ENCODE results near the gene TMC6.
"Not testable (repeated sequence)": the region's sequence is repeated elsewhere in the genome, so short reads cannot be mapped to it uniquely, and the experiment has no call there.

Gene TMC6

DNA sequence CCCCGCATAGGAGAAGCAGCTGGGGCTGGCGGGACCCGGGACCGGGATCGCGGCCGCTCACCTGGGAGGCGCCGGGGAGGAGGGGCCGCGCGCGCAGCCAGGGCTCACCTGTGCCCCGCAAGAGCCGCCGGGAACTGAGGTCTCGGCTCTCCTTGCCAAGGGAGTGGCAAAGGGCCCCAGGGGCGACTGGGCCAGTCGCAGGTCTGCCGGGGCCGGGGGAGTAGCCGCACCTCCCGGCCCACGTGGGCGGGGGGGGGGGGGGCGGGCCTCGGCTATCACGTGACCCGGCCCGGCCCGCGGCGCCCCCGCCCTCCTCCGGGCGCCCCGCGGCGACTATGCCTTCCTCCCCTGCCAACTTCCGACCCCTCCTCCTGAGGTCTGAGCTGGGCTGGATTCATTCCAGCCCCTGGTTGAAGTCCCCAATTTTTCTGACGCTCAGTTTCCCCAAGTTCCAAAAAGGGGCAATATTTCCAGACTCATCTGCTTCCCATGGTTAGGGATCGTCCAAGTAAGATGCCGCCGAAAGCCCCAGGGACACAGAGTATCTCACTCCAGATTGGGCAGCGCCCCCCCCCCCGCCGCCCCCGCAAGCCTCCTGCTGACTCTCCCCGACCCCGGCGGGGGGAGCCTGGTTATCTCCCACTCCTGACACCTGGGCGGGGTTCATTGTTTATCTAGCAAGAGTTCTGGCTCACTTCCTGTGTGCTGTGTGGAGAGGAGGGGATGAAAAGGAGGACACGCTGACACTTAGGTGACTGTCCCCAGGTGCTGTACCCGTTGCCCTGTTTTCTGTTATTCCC, at the start of gene TMC6:
Gene TMC6, minus strand, starts transcription at position 205 of the 800 bp plus-strand sequence. CDS start 1,923 bp downstream, outside the sequence.
- DNase-seq (ENCODE audit: low read depth in 3 of 3): no peak

GRCh38 chr17:78176548-78177025, 48.0 kb upstream of the TMC6 start:
- peak; percentile 55 to 69 (median 68) for DNase-seq (ENCODE audit: low read depth in 3 of 3)

DNA sequence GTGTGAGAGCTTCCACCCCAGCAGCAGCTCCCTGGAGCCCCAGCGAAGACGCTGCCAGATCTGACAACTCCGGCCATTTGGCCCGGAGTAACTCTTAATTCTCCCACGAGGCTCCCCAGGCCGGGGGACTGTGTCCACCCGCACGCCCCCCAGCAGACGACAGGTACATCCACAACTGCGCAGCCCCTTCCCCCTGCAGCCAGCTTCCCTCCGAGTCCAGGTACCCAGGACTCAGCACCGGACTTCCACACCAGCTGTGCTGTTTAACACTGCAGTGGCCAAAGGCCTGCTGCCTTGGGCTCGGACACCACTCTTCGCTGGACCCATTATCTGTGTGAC, 47.1 kb upstream of the TMC6 start:
- no peak for DNase-seq (ENCODE audit: low read depth in 3 of 3)

- no peak for DNase-seq (ENCODE audit: low read depth in 3 of 3)
Observed at GRCh38 chr17:78174870-78175642, 46.5 kb upstream of the TMC6 start.

DNA sequence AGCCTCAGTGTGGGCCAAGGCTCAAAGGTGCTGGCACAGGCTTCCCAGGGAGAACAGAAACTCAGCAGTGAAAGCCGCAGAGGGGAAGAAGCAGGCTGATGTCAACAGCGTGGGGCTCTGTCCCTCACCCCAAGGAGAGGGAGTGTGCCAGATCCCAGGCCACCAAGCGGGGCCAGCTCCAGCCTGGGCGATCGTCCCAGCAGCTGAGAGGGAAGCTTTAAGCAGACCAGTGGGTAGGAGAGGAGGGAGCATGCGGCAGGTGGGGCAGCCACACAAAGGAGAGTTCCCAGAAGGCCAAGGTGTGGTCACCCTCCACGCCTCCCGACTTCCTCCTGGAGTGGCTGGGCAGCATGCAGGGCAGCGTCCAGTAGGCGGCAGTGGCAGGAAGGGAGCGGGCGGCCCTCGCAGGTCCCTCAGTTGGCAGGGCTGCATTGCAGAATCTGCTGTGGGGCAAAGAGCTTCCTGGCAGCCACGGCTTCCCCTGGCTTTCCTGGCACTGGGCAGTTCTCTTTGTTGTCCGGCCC, 45.9 kb upstream of the TMC6 start:
- no peak for DNase-seq (ENCODE audit: low read depth in 3 of 3)

DNA sequence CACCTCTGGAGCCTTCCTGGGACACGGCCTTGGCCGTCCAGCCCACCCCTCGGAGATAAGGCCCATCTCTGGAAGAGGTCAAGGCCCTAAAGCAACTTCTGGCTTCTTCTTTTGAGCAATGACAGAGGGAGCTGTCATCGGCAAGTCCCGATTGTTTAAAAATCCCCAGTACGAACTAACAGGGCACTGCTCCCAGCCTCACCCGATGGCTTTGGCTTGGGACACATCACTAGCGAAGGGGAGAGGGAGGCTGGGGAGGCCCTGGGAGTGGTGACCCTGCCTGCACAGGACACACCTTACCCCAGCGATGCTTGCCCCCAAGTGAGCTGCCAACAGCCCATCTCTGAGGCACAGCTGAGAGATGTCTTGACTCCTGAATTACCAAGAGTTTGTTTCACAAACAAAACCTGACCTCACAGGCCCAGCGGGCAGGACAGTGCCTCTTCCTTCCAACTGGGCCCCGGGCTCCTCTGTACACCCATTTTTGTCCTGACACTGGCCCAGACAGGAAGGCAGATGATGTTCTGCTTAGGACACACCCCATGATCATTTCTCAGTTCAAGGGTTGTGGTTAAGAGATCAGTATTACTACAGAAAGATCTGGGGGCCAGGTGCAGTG, 44.7 kb upstream of the TMC6 start:
- no peak for DNase-seq (ENCODE audit: low read depth in 3 of 3)

DNA sequence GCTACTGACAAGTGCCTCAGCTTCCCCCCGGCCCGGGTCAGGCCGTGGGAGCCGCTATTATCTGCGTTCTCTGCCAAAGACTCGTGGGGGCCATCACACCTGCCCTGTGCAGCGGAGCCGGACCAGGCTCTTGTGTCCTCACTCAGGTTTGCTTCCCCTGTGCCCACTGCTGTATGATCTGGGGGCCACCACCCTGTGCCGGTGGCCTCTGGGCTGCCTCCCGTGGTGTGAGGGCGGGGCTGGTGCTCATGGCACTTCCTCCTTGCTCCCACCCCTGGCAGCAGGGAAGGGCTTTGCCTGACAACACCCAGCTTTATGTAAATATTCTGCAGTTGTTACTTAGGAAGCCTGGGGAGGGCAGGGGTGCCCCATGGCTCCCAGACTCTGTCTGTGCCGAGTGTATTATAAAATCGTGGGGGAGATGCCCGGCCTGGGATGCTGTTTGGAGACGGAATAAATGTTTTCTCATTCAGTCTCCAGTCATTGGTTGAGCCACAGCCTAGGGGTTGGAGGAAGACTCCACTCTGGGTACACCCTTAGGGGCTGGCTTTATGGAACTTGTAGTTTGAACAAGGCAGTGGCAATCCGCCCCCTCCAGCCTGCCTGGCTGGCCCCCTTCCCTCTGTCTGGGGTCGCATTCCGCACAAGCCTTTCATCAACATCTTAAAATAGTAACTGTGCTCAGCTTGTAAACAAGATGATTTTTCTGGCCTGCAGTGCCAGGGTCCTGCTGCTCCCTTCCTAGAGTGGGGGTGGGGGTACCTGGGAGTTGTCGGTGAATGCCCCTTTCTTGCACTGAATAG, 43.9 kb upstream of the TMC6 start:
- no peak for DNase-seq (ENCODE audit: low read depth in 3 of 3)

- not testable (repeated sequence) for DNase-seq (ENCODE audit: low read depth in 3 of 3)
Observed at GRCh38 chr17:78171591-78172248, 43.2 kb upstream of the TMC6 start.

DNA sequence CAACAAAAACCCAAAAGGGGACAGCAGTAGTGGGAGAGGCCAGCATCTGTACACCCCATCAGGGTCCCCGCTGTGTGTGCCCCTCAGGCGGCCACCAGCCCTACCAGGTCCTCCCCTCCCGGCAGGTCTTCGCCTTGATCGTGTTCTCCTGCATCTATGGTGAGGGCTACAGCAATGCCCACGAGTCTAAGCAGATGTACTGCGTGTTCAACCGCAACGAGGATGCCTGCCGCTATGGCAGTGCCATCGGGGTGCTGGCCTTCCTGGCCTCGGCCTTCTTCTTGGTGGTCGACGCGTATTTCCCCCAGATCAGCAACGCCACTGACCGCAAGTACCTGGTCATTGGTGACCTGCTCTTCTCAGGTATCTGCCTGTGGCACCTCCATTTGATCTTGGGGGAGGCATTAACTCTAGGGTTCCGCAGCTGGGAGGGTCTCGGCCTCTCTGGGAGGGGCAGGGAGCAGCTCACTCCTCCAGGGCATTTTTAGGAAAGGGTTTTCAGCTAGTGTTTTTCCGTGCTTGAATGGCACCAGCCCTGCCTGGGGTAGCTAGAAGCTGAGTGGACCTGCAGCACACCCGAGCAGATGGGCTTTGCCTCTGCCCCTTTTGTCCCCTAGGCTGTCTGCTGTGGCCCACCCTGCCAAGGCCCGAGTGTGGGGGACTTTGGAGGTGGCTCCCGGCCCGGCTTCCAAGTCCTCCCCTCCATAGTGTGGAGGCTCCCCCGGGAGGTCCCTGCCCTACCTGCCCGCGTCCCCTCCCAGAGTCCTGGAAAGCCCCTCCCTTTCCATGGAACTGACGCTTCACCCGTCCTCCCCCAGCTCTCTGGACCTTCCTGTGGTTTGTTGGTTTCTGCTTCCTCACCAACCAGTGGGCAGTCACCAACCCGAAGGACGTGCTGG, 42.4 kb upstream of the TMC6 start:
- DNase-seq (ENCODE audit: low read depth in 3 of 3): no peak

DNA sequence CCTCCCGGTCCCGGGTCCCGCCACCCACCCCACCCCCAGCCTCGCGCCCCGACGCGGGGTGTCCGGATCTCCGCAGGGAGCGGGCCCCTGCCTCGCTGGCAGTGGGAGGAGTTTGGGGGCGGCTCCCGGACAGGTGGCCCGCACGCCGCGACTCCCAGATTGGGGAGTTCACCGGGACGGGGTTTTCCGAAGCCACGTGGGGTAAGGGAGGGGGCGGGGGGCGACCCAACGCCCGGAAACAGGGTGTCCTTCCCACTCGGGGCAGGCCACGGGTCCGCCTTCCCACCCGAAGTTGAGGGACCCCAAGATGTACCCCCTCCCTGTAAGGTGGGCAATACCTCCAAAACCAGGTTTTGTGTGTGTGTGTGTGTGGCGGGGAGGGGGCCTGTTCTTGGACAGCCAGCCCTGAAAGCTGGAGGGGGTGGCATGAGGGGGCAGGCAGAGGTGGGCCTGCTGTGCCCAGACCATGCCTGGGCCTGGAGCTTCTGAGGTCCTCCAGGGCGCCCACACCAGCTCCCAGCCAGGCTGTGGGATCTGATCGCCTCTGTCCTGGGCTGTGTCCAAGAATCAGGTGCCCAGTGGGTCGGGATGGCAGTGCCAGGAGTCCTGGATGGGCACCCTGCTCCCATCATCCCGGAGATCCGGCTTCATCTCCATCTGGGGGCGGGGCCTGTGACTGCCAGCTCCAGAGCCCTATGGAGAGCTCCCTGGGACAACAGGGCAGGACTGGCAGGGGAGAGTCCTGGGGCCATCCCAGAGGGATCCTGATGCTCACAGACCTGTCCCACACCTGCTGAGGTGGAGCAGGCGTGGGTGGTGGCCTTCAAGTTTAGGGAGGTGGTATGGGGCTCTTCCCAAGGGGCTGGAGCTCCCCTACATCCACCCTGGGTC, 40.6 kb upstream of the TMC6 start:
- DNase-seq (ENCODE audit: low read depth in 3 of 3): peak in 1 of 3 donors; percentile 39

DNA sequence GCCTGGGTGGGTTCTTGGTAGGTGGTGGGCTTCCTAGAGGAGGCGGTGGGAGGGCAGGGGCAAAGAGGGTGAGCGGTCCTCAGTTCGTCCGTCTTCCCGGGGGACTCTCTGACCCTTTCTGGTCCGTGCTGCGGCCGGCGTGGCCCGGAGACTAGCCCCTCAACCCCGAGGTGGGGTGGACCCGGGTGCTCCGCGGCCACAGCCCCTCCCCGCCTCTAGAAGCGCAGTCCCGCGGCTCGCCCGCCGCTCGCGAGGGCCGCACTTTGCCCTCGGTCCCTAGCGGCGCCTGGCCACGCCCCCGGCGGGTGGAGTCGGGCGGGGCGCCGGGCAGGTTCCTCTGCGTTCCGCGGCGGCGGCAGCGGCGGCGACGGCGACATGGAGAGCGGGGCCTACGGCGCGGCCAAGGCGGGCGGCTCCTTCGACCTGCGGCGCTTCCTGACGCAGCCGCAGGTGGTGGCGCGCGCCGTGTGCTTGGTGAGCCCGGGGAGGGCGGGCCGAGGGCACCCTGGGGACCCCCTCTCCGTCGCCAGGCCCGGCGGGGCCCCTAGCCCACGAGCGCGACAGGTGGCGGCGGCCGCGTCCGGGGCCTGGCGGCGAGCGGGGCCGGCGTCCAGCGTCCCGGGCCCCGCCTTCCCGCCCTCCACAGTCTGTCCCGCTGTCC, 39.8 kb upstream of the TMC6 start, which contains the start of gene SYNGR2:
Gene SYNGR2, plus strand, starts transcription at position 340 of the 661 bp plus-strand sequence. Its CDS starts 36 bp downstream, at position 376.
- DNase-seq (ENCODE audit: low read depth in 3 of 3): peak; percentile 76 to 84 (median 82)

- DNase-seq (ENCODE audit: low read depth in 3 of 3): no peak
Observed at GRCh38 chr17:78166416-78166815, 37.9 kb upstream of the TMC6 start.

- DNase-seq (ENCODE audit: low read depth in 3 of 3): no peak
Observed at GRCh38 chr17:78164748-78165607, 36.4 kb upstream of the TMC6 start.

DNA sequence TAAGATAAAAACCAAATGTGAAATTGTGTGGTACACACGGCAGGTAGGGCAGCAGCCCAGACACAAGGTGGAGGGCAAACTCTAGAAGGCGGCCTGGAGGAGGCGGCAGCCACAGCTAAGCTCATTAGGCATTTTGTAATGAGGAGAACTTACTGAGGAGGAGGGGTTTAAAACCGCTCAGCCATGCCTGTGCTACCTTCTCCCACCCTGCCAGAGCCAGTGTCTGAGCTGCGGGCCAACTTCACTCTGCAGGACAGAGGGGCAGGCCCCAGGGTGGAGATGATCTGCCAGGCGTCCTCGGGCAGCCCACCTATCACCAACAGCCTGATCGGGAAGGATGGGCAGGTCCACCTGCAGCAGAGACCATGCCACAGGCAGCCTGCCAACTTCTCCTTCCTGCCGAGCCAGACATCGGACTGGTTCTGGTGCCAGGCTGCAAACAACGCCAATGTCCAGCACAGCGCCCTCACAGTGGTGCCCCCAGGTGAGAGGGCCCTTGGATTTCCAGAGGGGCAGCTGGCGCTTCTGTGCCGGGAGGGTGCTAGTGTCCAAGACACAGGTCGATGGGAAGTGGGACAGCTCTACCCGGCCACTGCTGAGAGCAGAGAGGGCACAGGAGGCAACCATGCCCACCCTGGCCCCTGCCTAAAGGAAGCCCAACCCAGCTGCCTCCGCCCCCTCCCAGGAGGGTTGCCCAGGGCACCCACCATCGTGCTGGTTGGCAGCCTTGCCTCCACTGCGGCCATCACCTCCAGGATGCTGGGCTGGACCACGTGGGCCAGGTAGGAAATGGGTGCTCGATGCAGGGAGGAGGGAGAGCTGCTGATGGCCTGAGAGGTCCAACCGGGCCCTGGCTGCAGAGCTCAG, 35.6 kb upstream of the TMC6 start:
- no peak for DNase-seq (ENCODE audit: low read depth in 3 of 3)

- no peak for DNase-seq (ENCODE audit: low read depth in 3 of 3)
Observed at GRCh38 chr17:78159575-78160158, 31.1 kb upstream of the TMC6 start.

Measured in stimulated activated CD4-positive, alpha-beta T cell treated with anti-CD3 and anti-CD28 coated beads, TNF-alpha, amount 100 ng/mL, for 48 hours (primary cell).